Measurements from ENCODE around the gene SEC11C. TPM values are rescaled to one million over a fixed set of nuclear protein-coding genes. Genes with fewer than 3 reads are reported as not detected.

The SEC11C gene
- total and polyA plus RNA-seq, 2 donors (not counting 1 experiment from before 2014, with no cell fraction given): 29.0 to 76.8 TPM

DNA sequence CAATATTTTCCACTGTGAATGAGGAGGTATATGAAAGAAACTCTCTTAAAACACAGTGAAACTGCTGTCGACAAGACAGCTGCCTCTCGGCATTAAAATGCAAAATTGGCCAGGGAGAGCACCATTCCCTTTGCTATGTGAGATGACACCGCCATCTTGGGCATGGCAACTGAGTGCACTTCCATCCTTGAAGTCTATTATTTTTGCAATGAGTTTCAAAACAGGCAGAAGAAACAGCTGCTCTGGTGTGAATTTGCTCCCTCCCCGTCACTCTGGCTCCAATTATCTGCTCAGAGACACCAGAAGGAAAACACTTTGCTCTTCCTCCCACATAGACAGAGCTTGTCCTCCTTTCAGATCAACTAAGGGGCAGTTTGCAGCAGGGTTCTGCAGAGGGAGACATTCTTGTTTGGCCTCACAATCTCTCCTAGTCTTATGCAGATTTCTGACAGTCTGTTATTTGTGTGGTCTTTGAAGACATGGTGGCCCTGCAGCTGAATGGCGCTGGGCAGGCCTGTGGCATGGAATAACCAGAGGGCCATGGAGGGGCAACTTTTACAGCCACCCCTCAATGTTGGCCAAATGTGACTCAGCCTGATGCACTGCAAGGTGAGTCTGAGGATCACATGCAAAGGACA is 48.6 kb upstream of the SEC11C start:
- Histone ChIP-seq H3K79me2 (ENCODE audit: control insufficient read depth, insufficient read depth, low read length) (no peaks in the 10 kb centered on the region), H3K36me3 (replicated peaks in 1 of 2; ENCODE audit: control extremely low read depth in 1 of 2, control insufficient read depth in 1 of 2, extremely low read depth in 1 of 2, insufficient read depth in 2 of 2, low read length in 1 of 2) (no peaks in the 10 kb centered on the region), H2AFZ (ENCODE audit: insufficient read depth, low read depth, low read length, poor library complexity, severe bottlenecking) (no peak overlapping the region), H3K4me1 (ENCODE audit: control insufficient read depth in 2 of 2, insufficient read depth in 2 of 2, low read length in 2 of 2) (peaks cover 25 to 27% of the 10 kb centered on the region in 2 donors), H3K4me3 (ENCODE audit: control extremely low read depth in 1 of 5, extremely low read depth in 1 of 5, insufficient read depth in 1 of 5, low read depth in 2 of 5, low read length in 4 of 5) (no peak overlapping the region), H3K27ac (ENCODE audit: low read length in 2 of 2) (no peak overlapping the region), H3K9ac (ENCODE audit: low read length) (no peak overlapping the region), H3K4me2 (replicated peaks; ENCODE audit: low read depth, low read length, poor library complexity, severe bottlenecking) (no peak overlapping the region), H3K27me3 (replicated peaks in 1 of 4; ENCODE audit: control extremely low read depth in 1 of 4, control insufficient read depth in 3 of 4, insufficient read depth in 4 of 4, low read length in 3 of 4) (no peaks in the 10 kb centered on the region), H4K20me1 (ENCODE audit: control insufficient read depth, insufficient read depth, low read length, poor library complexity, severe bottlenecking) (no peaks in the 10 kb centered on the region), H3K9me3 (ENCODE audit: control extremely low read depth in 1 of 3, control insufficient read depth in 2 of 3, insufficient read depth in 1 of 3, low read length in 2 of 3) (peaks cover 0 to 3% (median 0%) of the 10 kb centered on the region in 3 donors)
- CTCF ChIA-PET: interaction anchor here (0.7 kb wide), 1 partner anchor 14 kb away, joined by 3 read pairs; no protein-coding TSS in a partner anchor
- POLR2A ChIA-PET: no interaction called here
- TF ChIP-seq EZH2 (IDR thresholded peaks at IDR 0.05; ENCODE audit: borderline replicate concordance, insufficient read depth, low read depth, low read length, poor library complexity, severe bottlenecking): no peak
- TF ChIP-seq, protein P1, sequence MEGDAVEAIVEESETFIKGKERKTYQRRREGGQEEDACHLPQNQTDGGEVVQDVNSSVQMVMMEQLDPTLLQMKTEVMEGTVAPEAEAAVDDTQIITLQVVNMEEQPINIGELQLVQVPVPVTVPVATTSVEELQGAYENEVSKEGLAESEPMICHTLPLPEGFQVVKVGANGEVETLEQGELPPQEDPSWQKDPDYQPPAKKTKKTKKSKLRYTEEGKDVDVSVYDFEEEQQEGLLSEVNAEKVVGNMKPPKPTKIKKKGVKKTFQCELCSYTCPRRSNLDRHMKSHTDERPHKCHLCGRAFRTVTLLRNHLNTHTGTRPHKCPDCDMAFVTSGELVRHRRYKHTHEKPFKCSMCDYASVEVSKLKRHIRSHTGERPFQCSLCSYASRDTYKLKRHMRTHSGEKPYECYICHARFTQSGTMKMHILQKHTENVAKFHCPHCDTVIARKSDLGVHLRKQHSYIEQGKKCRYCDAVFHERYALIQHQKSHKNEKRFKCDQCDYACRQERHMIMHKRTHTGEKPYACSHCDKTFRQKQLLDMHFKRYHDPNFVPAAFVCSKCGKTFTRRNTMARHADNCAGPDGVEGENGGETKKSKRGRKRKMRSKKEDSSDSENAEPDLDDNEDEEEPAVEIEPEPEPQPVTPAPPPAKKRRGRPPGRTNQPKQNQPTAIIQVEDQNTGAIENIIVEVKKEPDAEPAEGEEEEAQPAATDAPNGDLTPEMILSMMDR (IDR thresholded peaks at IDR 0.05): no peak
- Mint-ChIP-seq H3K4me3 (no peak overlapping the region), H3K27me3 (peaks cover 3% of the 10 kb centered on the region), H3K9me3 (ENCODE audit: insufficient read depth) (peaks cover 2% of the 10 kb centered on the region), H3K4me1 (peaks cover 36% of the 10 kb centered on the region), H3K27ac (no peak overlapping the region)
- ATAC-seq (ENCODE audit: low read depth) (no peak), DNase-seq (no peak)
- WGBS (ENCODE audit: insufficient coverage): 94% methylated on average over 5 of the region's 5 CpGs
- intact Hi-C loops (cut with micrococcal nuclease): no loop called here

DNA sequence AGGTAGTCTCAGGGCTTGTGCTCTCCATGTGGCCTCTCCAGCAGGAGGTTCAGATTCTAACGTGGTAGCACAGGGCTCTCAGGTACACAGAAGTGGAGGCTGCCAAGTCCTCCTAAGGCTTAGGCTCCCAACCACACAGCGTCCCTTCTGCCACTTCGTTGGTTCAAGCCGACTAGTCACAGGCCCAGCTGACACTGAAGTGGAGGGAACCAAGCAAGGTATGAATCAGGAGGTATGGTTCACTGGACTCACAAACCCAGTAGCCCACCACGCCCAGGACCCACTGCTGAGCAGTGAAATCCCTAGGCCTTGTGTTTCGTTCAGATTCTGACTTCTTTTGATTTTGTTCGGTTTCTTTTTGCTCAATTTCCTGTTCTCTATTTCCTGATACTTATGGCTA is 46.0 kb upstream of the SEC11C start:
- H3K27me3 ChIP-seq (replicated peaks in 1 of 4; ENCODE audit: control extremely low read depth in 1 of 4, control insufficient read depth in 3 of 4, insufficient read depth in 4 of 4, low read length in 3 of 4): no peaks in the 10 kb centered on the region
- H3K4me3 Mint-ChIP-seq: peak overlapping the region; percentile 70
- peak overlapping the region; percentile 88 for H3K27ac Mint-ChIP-seq
- peak overlapping the region; percentile 50 for H2AFZ ChIP-seq (ENCODE audit: insufficient read depth, low read depth, low read length, poor library complexity, severe bottlenecking)
- 53% methylated on average over 4 of the region's 7 CpGs for WGBS (ENCODE audit: insufficient coverage)
- ATAC-seq (ENCODE audit: low read depth) (peak; percentile 85), DNase-seq (peak; percentile 54)
- H3K4me2 ChIP-seq (replicated peaks; ENCODE audit: low read depth, low read length, poor library complexity, severe bottlenecking): peak overlapping the region; percentile 46
- TF ChIP-seq, protein P1 (IDR thresholded peaks at IDR 0.05): no peak
- no peak for TF ChIP-seq EZH2 (IDR thresholded peaks at IDR 0.05; ENCODE audit: borderline replicate concordance, insufficient read depth, low read depth, low read length, poor library complexity, severe bottlenecking)
- peak overlapping the region; percentile 19 for H3K9ac ChIP-seq (ENCODE audit: low read length)
- intact Hi-C loops (cut with micrococcal nuclease): loop anchor here (2.0 kb wide), 1 partner anchor 45 kb away; the partner anchor contains the start of gene SEC11C
- ChIA-PET CTCF (interaction anchor here (1.6 to 3.0 kb wide), 2 partner anchors 9 to 23 kb away, joined by 5 to 18 read pairs; no protein-coding TSS in a partner anchor), POLR2A (interaction anchor here (0.7 kb wide), 2 partner anchors 434 to 593 kb away, joined by 3 to 5 read pairs; no protein-coding TSS in a partner anchor)
- H3K27ac ChIP-seq (ENCODE audit: low read length in 2 of 2): peak overlapping the region; percentile 64 to 68
- H3K4me3 ChIP-seq (ENCODE audit: control extremely low read depth in 1 of 5, extremely low read depth in 1 of 5, insufficient read depth in 1 of 5, low read depth in 2 of 5, low read length in 4 of 5): peak overlapping the region in 1 of 5 experiments; percentile 20
- H3K4me1 ChIP-seq (ENCODE audit: control insufficient read depth in 2 of 2, insufficient read depth in 2 of 2, low read length in 2 of 2): peaks cover 25 to 27% of the 10 kb centered on the region in 2 donors
- no peaks in the 10 kb centered on the region for H3K79me2 ChIP-seq (ENCODE audit: control insufficient read depth, insufficient read depth, low read length)
- H3K9me3 ChIP-seq (ENCODE audit: control extremely low read depth in 1 of 3, control insufficient read depth in 2 of 3, insufficient read depth in 1 of 3, low read length in 2 of 3): peaks cover 0 to 3% (median 0%) of the 10 kb centered on the region in 3 donors
- H4K20me1 ChIP-seq (ENCODE audit: control insufficient read depth, insufficient read depth, low read length, poor library complexity, severe bottlenecking): no peaks in the 10 kb centered on the region
- peaks cover 6% of the 10 kb centered on the region for H3K27me3 Mint-ChIP-seq
- peaks cover 29% of the 10 kb centered on the region for H3K4me1 Mint-ChIP-seq
- H3K36me3 ChIP-seq (replicated peaks in 1 of 2; ENCODE audit: control extremely low read depth in 1 of 2, control insufficient read depth in 1 of 2, extremely low read depth in 1 of 2, insufficient read depth in 2 of 2, low read length in 1 of 2): no peaks in the 10 kb centered on the region
- H3K9me3 Mint-ChIP-seq (ENCODE audit: insufficient read depth): peaks cover 2% of the 10 kb centered on the region

Measured in B cell (primary cell).